Left ventricle myocardium inferior (tissue), 1 donor: ENCODE measurements around the gene ADAMTS1. TPM values are rescaled to one million over a fixed set of nuclear protein-coding genes. Genes with fewer than 3 reads are reported as not detected.
"Not testable (repeated sequence)": the region's sequence is repeated elsewhere in the genome, so short reads cannot be mapped to it uniquely, and the experiment has no call there.

ENCODE experiments used
- DNase-seq: peaks from one replicate; pipeline ENCODE4 v3.0.0-alpha.2; 2020
- H3K27ac ChIP-seq: fragments of 200-600 bp; replicated peaks from 2 replicates; pipeline ENCODE4 v1.8.0; 2021
- H3K27me3 ChIP-seq: fragments of 200-600 bp; 2 replicates; pipeline ENCODE4 v1.8.0; 2021; ENCODE audit warnings: low read depth
- H3K36me3 ChIP-seq: fragments of 200-600 bp; 2 replicates; pipeline ENCODE4 v1.8.0; 2021
- H3K4me1 ChIP-seq: fragments of 200-600 bp; 2 replicates; pipeline ENCODE4 v1.8.0; 2021
- H3K4me3 ChIP-seq: fragments of 200-600 bp; 2 replicates; pipeline ENCODE4 v1.8.0; 2021; ENCODE audit warnings: mild to moderate bottlenecking, moderate library complexity
- H3K9me3 ChIP-seq: fragments of 200-600 bp; replicated peaks from 2 replicates; pipeline ENCODE4 v1.8.0; 2021
- intact Hi-C: fragments of 100-400 bp; cut with micrococcal nuclease; formaldehyde crosslinking; loops from one replicate; pipeline ENCODE4 v1.11.0; 2022
- total RNA-seq: library from RNA; stranded (reverse); fragmentation: NEBNext Ultra II Directional; extraction: Animal tissue kit (Norgen Biotek cat#: 25700); gene quantifications from one replicate; pipeline ENCODE4 v1.2.1, GENCODE V29; 2021
- TF ChIP-seq, protein P1 (sequence below): fragments of 200-600 bp; IDR thresholded peaks from 2 replicates; pipeline ENCODE4 v1.8.0; 2021; ENCODE audit warnings: antibody characterized with exemption, mild to moderate bottlenecking, borderline replicate concordance
- donor health status: DM: no; HTN: yes; CAD: no; lungs with severe emphysema.

ADAMTS1 gene
- total RNA-seq, 1 donor from 2014 or later, result 56.7 TPM

DNA sequence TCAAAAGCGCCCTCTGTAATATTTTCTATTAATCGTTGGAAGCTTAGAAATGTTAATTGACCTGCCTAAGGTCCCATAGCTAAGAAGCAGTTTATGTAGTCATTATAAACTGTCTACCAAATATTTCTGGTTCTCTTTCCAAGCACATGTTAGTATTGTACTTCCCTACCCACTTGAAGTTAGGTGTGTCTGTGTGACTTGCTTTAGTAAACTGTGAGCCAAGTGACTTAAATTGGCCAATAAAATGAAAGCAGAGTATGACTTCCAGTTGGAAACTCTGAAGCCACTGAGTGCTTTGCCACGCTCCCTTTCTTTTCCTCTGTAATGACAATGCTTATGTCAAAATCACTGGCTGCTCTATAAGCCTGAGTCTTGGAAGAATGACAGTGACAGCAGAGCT, 20.6 kb upstream of the ADAMTS1 start:
- no peak overlapping the region for H3K4me3 ChIP-seq
- intact Hi-C loops, result no loop called here
- DNase-seq, result no peak
- TF ChIP-seq, protein P1, sequence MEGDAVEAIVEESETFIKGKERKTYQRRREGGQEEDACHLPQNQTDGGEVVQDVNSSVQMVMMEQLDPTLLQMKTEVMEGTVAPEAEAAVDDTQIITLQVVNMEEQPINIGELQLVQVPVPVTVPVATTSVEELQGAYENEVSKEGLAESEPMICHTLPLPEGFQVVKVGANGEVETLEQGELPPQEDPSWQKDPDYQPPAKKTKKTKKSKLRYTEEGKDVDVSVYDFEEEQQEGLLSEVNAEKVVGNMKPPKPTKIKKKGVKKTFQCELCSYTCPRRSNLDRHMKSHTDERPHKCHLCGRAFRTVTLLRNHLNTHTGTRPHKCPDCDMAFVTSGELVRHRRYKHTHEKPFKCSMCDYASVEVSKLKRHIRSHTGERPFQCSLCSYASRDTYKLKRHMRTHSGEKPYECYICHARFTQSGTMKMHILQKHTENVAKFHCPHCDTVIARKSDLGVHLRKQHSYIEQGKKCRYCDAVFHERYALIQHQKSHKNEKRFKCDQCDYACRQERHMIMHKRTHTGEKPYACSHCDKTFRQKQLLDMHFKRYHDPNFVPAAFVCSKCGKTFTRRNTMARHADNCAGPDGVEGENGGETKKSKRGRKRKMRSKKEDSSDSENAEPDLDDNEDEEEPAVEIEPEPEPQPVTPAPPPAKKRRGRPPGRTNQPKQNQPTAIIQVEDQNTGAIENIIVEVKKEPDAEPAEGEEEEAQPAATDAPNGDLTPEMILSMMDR, result no peak
- H3K36me3 ChIP-seq, result no peaks in the 10 kb centered on the region
- peaks cover 10% of the 10 kb centered on the region for H3K9me3 ChIP-seq
- no peaks in the 10 kb centered on the region for H3K27me3 ChIP-seq
- H3K27ac ChIP-seq, result no peak overlapping the region
- no peaks in the 10 kb centered on the region for H3K4me1 ChIP-seq

DNA sequence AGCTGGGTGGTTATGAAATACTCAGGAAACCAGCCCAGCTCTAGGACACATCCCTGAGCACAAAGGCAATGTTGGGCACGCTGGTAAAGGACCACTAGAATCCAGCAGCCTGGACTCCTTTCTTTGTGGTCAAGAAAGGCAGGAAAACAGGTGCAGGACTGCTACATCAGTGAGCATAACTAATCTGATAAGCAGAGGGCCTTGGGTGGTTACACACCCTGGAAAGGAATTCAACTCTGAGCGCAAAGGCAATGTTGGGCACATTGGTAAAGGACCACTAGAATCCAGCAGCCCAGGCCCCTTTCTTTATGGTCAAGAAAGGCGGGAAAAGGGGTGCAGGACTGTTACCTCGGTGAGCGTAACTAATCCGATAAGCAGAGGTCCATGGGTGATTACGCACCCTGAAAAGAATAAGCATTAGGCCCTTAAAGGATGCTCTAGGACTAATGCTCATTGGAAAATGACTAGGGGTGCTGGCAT, 11.7 kb upstream of the ADAMTS1 start:
- intact Hi-C loops, result loop anchor here (10.0 kb wide), 1 partner anchor 708 kb away; no protein-coding TSS in a partner anchor
- not testable (repeated sequence) for H3K4me3 ChIP-seq, H3K9me3 ChIP-seq, H3K27me3 ChIP-seq, DNase-seq, H3K36me3 ChIP-seq, H3K4me1 ChIP-seq, H3K27ac ChIP-seq

DNA sequence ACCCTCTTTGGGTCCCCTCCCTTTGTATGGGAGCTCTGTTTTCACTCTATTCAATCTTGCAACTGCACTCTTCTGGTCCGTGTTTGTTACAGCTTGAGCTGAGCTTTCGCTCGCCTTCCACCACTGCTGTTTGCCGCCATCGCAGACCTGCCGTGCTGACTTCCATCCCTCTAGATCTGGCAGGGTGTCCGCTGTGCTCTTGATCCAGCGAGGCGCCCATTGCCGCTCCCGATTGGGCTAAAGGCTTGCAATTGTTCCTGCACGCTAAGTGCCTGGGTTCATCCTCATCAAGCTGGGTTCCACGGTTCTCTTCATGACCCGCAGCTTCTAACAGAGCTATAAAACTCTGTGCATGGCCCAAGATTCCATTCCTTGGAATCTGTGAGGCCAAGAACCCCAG, 9.5 kb upstream of the ADAMTS1 start:
- DNase-seq, H3K27ac ChIP-seq, H3K36me3 ChIP-seq, H3K4me1 ChIP-seq, H3K27me3 ChIP-seq, H3K4me3 ChIP-seq, H3K9me3 ChIP-seq: not testable (repeated sequence)
- intact Hi-C loops, result loop anchor here (5.0 to 10.0 kb wide), 2 partner anchors 710 to 1483 kb away; no protein-coding TSS in a partner anchor

DNA sequence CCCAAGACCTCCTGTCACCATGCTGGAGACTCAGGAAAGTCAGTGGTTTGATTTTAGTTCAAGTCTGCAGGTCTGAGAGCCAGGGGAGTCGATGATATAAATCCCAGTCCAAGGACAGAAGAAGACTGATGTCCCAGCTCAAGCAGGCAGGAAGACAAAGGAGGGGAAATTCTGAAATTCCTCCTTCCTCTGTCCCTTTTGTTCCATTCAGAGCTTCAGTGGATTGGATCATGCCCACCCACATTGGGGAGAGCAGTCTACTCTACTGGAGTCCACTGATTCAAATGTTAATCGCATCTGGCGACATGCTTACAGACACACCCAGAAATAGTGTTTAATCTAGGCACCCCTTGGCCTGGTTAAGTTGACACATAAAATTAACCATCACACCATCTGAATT, 7.2 kb upstream of the ADAMTS1 start:
- Histone ChIP-seq H3K36me3 (no peaks in the 10 kb centered on the region), H3K27me3 (no peaks in the 10 kb centered on the region), H3K4me1 (peaks cover 24% of the 10 kb centered on the region), H3K9me3 (no peaks in the 10 kb centered on the region), H3K27ac (no peak overlapping the region), H3K4me3 (no peak overlapping the region)
- DNase-seq, result no peak
- intact Hi-C loops, result loop anchor here (5.0 to 10.0 kb wide), 2 partner anchors 712 to 1485 kb away; no protein-coding TSS in a partner anchor
- TF ChIP-seq, protein P1, result no peak

DNA sequence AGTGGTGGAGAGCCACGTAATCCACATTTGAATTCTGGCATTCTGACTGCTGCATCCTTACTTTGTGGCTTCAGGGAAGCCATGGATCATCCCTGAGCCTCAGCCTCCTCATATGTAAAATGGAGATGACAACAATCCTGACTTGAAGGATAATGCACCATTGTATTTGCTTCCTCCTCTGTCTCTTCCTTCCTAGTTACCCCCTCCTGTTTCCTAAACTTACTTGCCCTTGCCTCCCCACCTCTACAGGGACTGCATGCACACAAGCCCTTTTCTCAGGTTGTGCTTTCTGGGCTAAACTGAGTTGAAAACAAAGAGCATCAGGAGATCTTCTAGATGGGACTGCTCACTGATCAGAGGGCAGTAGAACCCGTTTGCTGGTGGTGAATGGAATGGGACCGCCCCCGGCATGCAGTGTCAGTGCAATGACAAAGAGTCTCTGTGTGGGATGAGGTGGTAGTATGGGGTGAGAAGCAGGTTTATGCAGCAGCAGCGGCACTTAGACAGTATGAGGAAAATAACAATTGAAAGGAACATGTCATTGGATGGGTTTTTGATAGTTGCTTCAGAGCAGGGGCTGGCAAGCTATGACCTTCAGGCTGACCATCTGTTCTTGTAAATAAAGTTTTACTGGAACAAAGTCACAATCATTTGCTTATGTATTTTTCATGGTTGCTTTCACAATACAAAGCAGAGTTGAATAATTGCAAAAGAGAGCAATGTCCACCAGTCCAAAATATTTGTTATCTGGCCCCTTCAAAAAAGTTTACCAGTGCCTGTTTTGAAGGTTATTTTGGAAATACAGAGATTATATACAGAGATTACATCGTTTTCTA, 6.1 kb upstream of the ADAMTS1 start:
- H3K27me3 ChIP-seq, result no peaks in the 10 kb centered on the region
- TF ChIP-seq, protein P1, result no peak
- DNase-seq, result no peak
- H3K36me3 ChIP-seq, result no peaks in the 10 kb centered on the region
- H3K9me3 ChIP-seq, result no peaks in the 10 kb centered on the region
- H3K27ac ChIP-seq, result no peak overlapping the region
- intact Hi-C loops, result loop anchor here (2.0 to 10.0 kb wide), 3 partner anchors 713 to 1486 kb away; no protein-coding TSS in a partner anchor
- H3K4me3 ChIP-seq, result no peak overlapping the region
- H3K4me1 ChIP-seq, result peaks cover 32% of the 10 kb centered on the region

DNA sequence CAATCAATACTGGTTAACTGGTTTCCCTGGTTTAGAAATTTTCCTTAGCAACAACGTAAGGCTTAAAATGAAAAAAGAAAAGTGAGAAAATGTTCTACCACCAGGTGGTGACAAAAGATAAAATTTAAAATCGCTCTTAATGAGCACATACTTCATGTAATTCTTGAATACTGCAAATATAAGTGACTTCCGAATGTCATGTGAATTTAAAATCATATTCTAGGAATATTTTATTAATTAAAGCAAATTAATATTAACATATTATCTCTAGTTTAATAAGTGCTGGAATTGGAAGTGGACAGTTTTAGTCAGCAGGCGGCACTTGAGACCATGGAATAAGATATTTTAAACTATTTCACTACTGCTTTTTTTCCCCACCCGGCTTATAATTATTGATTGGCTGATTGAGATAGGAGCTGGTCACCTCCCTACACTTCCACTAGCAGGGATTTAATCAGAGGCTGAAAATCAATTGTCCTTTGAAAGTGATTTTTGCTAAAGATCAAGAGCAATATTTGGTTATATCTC, 5.0 kb upstream of the ADAMTS1 start:
- peak overlapping the region; percentile 32 for H3K4me3 ChIP-seq
- H3K27me3 ChIP-seq, result no peaks in the 10 kb centered on the region
- TF ChIP-seq, protein P1, result peak; percentile 76
- peaks cover 42% of the 10 kb centered on the region for H3K4me1 ChIP-seq
- intact Hi-C loops, result loop anchor here (2.0 to 10.0 kb wide), 3 partner anchors 715 to 1487 kb away; no protein-coding TSS in a partner anchor
- H3K36me3 ChIP-seq, result no peaks in the 10 kb centered on the region
- no peaks in the 10 kb centered on the region for H3K9me3 ChIP-seq
- no peak for DNase-seq
- H3K27ac ChIP-seq, result peak overlapping the region; percentile 0
